GM23338 (cell line): ENCODE measurements around the gene CDR2L.

ENCODE experiments used
- CREB1 ChIP-seq: fragments of 250-450 bp; sonication (Bioruptor Pico); IDR thresholded peaks from 2 replicates; pipeline ENCODE4 v1.5.0; 2020; ENCODE audit warnings: low read depth, mild to moderate bottlenecking, moderate library complexity
- EZH2 ChIP-seq: fragments of 200-600 bp; sonication (generic); IDR thresholded peaks from one replicate; pipeline ENCODE4 v1.8.0; 2017; ENCODE audit warnings: antibody characterized with exemption, mild to moderate bottlenecking, low read depth; ENCODE audit not compliant: unreplicated experiment
- EZH2phosphoT487 ChIP-seq: fragments of 200-600 bp; sonication (generic); IDR thresholded peaks from one replicate; pipeline ENCODE4 v1.8.1; 2018; ENCODE audit warnings: antibody characterized with exemption; ENCODE audit not compliant: unreplicated experiment
- JUNB ChIP-seq: IDR thresholded peaks from one replicate; pipeline ENCODE4 v1.6.1; 2016; ENCODE audit warnings: antibody characterized with exemption; ENCODE audit not compliant: unreplicated experiment
- POLR2AphosphoS5 ChIP-seq: IDR thresholded peaks from 2 replicates; pipeline ENCODE4 v1.6.1; 2016; ENCODE audit warnings: antibody characterized with exemption, low read depth
- STAT1 ChIP-seq: IDR thresholded peaks from one replicate; pipeline ENCODE4 v1.6.1; 2016; ENCODE audit warnings: antibody characterized with exemption; ENCODE audit not compliant: unreplicated experiment
- TF ChIP-seq, protein P1 (sequence below), 2 experiments: fragments of 200-600 bp in 1 of 2; sonication (generic) in 1 of 2; conservative IDR thresholded peaks; 2 replicates each; pipeline versions ENCODE4 v1.5.1 to v1.6.1; 2016 to 2017; ENCODE audit warnings: antibody characterized with exemption in 2 of 2, low read depth in 2 of 2, mild to moderate bottlenecking in 2 of 2, moderate library complexity in 1 of 2
- TF ChIP-seq, protein P2 (sequence below): IDR thresholded peaks from one replicate; pipeline ENCODE4 v1.6.1; 2018; ENCODE audit warnings: antibody characterized with exemption; ENCODE audit not compliant: unreplicated experiment
- TF ChIP-seq, protein P3 (sequence below): IDR thresholded peaks from 2 replicates; pipeline ENCODE4 v1.6.1; 2016; ENCODE audit warnings: antibody characterized with exemption

DNA sequence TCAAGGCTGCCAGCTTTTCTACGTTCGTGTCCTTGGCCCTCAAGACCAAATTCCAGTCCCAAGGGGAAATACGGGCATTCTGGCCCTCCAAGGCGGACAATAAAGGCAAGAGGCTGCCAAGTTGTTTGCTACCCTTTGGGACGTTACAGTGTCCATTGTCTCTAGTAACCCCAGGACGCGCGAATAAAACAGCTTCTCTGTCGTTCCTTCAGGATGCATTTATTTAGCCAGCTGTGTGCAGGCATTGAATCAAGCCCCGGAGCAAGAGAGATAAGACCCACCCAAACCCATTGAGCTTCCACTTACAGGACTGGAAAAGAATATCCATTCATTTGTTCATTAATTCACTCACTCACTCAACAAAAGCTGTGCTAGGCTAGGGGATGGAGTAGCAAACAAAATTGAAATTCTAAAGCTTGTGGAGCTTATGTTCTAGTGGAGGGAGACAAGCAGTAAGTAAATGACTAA is 25.7 kb downstream of the CDR2L start:
- no peak for TF ChIP-seq STAT1
- no peak for TF ChIP-seq EZH2phosphoT487
- TF ChIP-seq, protein P1, sequence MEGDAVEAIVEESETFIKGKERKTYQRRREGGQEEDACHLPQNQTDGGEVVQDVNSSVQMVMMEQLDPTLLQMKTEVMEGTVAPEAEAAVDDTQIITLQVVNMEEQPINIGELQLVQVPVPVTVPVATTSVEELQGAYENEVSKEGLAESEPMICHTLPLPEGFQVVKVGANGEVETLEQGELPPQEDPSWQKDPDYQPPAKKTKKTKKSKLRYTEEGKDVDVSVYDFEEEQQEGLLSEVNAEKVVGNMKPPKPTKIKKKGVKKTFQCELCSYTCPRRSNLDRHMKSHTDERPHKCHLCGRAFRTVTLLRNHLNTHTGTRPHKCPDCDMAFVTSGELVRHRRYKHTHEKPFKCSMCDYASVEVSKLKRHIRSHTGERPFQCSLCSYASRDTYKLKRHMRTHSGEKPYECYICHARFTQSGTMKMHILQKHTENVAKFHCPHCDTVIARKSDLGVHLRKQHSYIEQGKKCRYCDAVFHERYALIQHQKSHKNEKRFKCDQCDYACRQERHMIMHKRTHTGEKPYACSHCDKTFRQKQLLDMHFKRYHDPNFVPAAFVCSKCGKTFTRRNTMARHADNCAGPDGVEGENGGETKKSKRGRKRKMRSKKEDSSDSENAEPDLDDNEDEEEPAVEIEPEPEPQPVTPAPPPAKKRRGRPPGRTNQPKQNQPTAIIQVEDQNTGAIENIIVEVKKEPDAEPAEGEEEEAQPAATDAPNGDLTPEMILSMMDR (conservative IDR thresholded peaks at IDR 0.05; ENCODE audit: low read depth in 2 of 2): no peak
- TF ChIP-seq EZH2: no peak
- no peak for TF ChIP-seq POLR2AphosphoS5
- TF ChIP-seq, protein P2, sequence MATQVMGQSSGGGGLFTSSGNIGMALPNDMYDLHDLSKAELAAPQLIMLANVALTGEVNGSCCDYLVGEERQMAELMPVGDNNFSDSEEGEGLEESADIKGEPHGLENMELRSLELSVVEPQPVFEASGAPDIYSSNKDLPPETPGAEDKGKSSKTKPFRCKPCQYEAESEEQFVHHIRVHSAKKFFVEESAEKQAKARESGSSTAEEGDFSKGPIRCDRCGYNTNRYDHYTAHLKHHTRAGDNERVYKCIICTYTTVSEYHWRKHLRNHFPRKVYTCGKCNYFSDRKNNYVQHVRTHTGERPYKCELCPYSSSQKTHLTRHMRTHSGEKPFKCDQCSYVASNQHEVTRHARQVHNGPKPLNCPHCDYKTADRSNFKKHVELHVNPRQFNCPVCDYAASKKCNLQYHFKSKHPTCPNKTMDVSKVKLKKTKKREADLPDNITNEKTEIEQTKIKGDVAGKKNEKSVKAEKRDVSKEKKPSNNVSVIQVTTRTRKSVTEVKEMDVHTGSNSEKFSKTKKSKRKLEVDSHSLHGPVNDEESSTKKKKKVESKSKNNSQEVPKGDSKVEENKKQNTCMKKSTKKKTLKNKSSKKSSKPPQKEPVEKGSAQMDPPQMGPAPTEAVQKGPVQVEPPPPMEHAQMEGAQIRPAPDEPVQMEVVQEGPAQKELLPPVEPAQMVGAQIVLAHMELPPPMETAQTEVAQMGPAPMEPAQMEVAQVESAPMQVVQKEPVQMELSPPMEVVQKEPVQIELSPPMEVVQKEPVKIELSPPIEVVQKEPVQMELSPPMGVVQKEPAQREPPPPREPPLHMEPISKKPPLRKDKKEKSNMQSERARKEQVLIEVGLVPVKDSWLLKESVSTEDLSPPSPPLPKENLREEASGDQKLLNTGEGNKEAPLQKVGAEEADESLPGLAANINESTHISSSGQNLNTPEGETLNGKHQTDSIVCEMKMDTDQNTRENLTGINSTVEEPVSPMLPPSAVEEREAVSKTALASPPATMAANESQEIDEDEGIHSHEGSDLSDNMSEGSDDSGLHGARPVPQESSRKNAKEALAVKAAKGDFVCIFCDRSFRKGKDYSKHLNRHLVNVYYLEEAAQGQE: no peak
- no peak for TF ChIP-seq JUNB
- no peak for TF ChIP-seq CREB1 (CRISPR knock-in tag)
- TF ChIP-seq, protein P3, sequence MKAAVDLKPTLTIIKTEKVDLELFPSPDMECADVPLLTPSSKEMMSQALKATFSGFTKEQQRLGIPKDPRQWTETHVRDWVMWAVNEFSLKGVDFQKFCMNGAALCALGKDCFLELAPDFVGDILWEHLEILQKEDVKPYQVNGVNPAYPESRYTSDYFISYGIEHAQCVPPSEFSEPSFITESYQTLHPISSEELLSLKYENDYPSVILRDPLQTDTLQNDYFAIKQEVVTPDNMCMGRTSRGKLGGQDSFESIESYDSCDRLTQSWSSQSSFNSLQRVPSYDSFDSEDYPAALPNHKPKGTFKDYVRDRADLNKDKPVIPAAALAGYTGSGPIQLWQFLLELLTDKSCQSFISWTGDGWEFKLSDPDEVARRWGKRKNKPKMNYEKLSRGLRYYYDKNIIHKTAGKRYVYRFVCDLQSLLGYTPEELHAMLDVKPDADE: no peak
